Breast epithelium (tissue), 4 donors: ENCODE data around the gene USH1C. TPM values are rescaled to one million over a fixed set of nuclear protein-coding genes. Genes with fewer than 3 reads are reported as not detected.
A peak's percentile ranks its signal among the peaks of the same experiment; 100 is the strongest.

Source experiments
- DNase-seq, 2 donors: peaks; one replicate each; pipeline ENCODE4 v3.0.0-alpha.2; 2019; ENCODE audit warnings: low spot score in 2 of 2
- H3K27ac ChIP-seq, 2 donors: fragments of 200-600 bp; sonication (generic) in 1 of 2; one replicate each; pipeline ENCODE4 v1.5.1; 2016 to 2019; ENCODE audit warnings: mild to moderate bottlenecking in 1 of 2
- H3K27me3 ChIP-seq, 2 donors: fragments of 200-600 bp; sonication (generic) in 1 of 2; one replicate each; pipeline versions ENCODE4 v1.5.1 to v1.6.0; 2017 to 2019; ENCODE audit warnings: control low read depth in 1 of 2, mild to moderate bottlenecking in 1 of 2
- H3K36me3 ChIP-seq: fragments of 200-600 bp; one replicate; pipeline ENCODE4 v1.5.1; 2019
- H3K4me1 ChIP-seq, 2 donors: fragments of 200-600 bp; sonication (generic); one replicate each; pipeline ENCODE4 v1.5.1; 2016 to 2019; ENCODE audit warnings: control low read depth in 1 of 2
- H3K4me3 ChIP-seq, 3 donors: fragments of 200-600 bp; sonication (generic); 1 replicate in 2 of 3; 2 replicates in 1 of 3; pipeline ENCODE4 v1.5.1; 2016 to 2019; ENCODE audit warnings: mild to moderate bottlenecking in 3 of 3, moderate library complexity in 2 of 3
- H3K9me3 ChIP-seq, 2 donors: fragments of 200-600 bp; sonication (generic) in 1 of 2; one replicate each; pipeline ENCODE4 v1.5.1; 2016 to 2019; ENCODE audit warnings: control low read depth in 1 of 2
- POLR2A ChIP-seq: fragments of 450-650 bp; IDR thresholded peaks from one replicate; pipeline ENCODE4 v1.6.1; 2016; ENCODE audit warnings: antibody characterized with exemption, mild to moderate bottlenecking, moderate library complexity
- POLR2AphosphoS5 ChIP-seq, 3 donors: sonication (generic); formaldehyde crosslinking; IDR thresholded peaks; one replicate each; pipeline ENCODE4 v1.6.1; 2017; ENCODE audit warnings: antibody characterized with exemption in 3 of 3
- intact Hi-C: fragments of 100-400 bp; cut with DNase I; formaldehyde crosslinking; loops from one replicate; pipeline ENCODE4 v1.15.1; 2023; ENCODE audit warnings: low total_unique reads
- total RNA-seq, 3 donors: library from RNA; depleted of rRNA; stranded (reverse); fragments of >200 nt; gene quantifications; one replicate each; pipeline ENCODE4 v1.1.0, GENCODE V29; 2016
- TF ChIP-seq, protein P1 (sequence below), 3 donors: fragments of 450-650 bp; IDR thresholded peaks; one replicate each; pipeline ENCODE4 v1.5.1; 2016 to 2017; ENCODE audit warnings: antibody characterized with exemption in 3 of 3, mild to moderate bottlenecking in 3 of 3, moderate library complexity in 3 of 3

Gene USH1C
- total RNA-seq, 3 donors from 2014 or later, result 0.66 TPM; not detected in 2

DNA sequence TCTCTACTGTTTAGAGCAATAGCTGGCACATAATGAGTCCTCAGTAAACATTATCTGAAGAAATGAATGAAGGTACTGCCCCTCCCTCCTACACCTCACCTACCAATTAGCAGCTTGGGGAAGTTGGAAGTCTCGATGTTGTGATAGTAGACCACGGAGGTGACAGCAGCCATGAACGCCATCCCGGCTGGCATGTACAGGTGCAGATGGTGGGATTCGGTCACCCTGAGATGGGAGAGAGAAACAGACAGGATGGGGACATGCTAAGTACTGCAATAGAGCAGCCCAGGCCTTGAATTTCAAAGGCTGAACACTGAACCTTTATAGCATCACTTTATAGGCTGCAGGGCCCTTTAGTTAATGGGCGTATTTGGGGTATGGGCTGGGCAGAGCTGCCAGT lies 74.2 kb downstream of the USH1C start:
- Histone ChIP-seq H3K27ac (no peak overlapping the region), H3K4me1 (no peaks in the 10 kb centered on the region), H3K9me3 (no peaks in the 10 kb centered on the region), H3K36me3 (no peaks in the 10 kb centered on the region), H3K27me3 (peaks cover 0 to 6% of the 10 kb centered on the region in 2 donors), H3K4me3 (no peak overlapping the region)
- no peak for TF ChIP-seq POLR2A
- TF ChIP-seq, protein P1, sequence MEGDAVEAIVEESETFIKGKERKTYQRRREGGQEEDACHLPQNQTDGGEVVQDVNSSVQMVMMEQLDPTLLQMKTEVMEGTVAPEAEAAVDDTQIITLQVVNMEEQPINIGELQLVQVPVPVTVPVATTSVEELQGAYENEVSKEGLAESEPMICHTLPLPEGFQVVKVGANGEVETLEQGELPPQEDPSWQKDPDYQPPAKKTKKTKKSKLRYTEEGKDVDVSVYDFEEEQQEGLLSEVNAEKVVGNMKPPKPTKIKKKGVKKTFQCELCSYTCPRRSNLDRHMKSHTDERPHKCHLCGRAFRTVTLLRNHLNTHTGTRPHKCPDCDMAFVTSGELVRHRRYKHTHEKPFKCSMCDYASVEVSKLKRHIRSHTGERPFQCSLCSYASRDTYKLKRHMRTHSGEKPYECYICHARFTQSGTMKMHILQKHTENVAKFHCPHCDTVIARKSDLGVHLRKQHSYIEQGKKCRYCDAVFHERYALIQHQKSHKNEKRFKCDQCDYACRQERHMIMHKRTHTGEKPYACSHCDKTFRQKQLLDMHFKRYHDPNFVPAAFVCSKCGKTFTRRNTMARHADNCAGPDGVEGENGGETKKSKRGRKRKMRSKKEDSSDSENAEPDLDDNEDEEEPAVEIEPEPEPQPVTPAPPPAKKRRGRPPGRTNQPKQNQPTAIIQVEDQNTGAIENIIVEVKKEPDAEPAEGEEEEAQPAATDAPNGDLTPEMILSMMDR (IDR thresholded peaks at IDR 0.05), result no peak
- no peak for TF ChIP-seq POLR2AphosphoS5 (IDR thresholded peaks at IDR 0.05)
- intact Hi-C loops, result no loop called here
- DNase-seq, result no peak

DNA sequence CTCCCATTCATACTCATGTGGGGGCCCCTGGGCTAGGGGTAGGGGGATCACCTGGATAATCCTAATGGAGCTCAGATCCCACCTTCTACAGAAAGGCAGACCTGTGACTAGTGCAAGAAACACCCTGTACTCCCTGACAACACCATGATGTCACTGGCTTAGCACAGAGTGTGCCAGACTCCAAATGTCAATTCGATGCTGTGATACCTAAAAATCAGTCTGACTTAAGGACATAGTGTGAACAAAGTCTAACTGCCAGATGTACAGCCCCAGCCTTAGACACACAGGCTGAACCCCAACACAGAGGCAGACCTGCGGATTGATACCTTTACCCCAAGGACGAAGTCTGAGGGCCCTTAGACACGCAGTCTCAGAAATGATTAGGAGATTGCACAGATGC lies 76.1 kb downstream of the USH1C start:
- DNase-seq, result no peak
- Histone ChIP-seq H3K27me3 (no peaks in the 10 kb centered on the region), H3K4me1 (no peaks in the 10 kb centered on the region), H3K4me3 (no peak overlapping the region), H3K27ac (no peak overlapping the region), H3K9me3 (no peaks in the 10 kb centered on the region), H3K36me3 (no peaks in the 10 kb centered on the region)
- intact Hi-C loops, result no loop called here
- no peak for TF ChIP-seq POLR2AphosphoS5 (IDR thresholded peaks at IDR 0.05)
- no peak for TF ChIP-seq POLR2A
- TF ChIP-seq, protein P1 (IDR thresholded peaks at IDR 0.05), result no peak

DNA sequence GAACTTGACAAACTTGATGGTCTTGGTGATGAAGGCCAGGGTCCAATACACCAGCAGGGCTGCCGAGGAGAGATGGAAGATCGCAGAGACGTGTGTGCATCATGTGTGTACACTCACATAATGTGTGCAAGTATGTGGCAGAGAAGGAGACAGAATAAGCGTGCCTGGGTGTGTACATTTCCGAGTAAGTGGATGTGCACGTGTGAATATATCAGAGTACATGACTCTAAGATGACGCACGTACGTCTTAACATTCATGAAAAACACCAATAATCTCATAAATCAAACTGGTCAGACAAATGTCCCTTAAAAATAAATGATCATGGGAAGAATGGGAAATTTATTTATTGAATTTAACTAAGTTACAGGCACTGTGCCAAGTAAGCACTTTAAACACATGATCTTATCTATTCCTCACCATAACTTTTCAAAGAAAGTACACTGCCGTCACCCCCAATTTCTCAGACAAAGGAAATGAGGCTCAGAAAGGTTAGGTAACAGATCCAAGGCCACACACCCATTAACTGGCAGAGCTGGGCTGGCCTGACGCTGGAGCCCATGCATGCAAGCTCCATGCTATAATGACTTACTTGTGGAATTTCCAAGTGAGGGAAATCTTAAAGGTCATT lies 80.6 kb downstream of the USH1C start:
- no peaks in the 10 kb centered on the region for H3K4me1 ChIP-seq
- DNase-seq, result no peak
- H3K27me3 ChIP-seq, result no peaks in the 10 kb centered on the region
- TF ChIP-seq POLR2AphosphoS5 (IDR thresholded peaks at IDR 0.05), result no peak
- TF ChIP-seq POLR2A, result no peak
- TF ChIP-seq, protein P1 (IDR thresholded peaks at IDR 0.05), result no peak
- H3K27ac ChIP-seq, result no peak overlapping the region
- no peaks in the 10 kb centered on the region for H3K36me3 ChIP-seq
- intact Hi-C loops, result no loop called here
- H3K9me3 ChIP-seq, result no peaks in the 10 kb centered on the region
- H3K4me3 ChIP-seq, result no peak overlapping the region

DNA sequence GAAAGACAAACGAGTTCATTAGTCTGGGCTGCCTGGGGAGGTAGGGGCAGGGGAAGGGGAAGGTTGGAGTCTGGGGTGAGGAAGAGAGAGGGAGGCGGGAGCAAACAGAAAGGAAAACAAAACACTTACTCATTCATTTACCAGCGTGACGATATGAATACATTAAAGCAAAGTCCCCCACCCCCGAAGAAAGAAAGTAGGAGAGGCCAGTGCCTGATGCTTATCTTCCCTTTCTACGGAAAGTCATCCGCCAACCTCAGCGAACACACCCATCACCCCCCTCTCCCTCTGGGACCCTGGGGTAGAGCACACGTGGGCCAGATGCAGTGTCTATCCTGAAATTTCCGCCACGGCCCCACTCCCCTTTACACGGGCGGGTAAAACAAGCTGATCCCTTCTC lies 81.3 kb downstream of the USH1C start:
- H3K9me3 ChIP-seq, result no peaks in the 10 kb centered on the region
- H3K4me3 ChIP-seq, result no peak overlapping the region
- H3K27me3 ChIP-seq, result no peaks in the 10 kb centered on the region
- no peaks in the 10 kb centered on the region for H3K4me1 ChIP-seq
- DNase-seq, result no peak
- TF ChIP-seq, protein P1 (IDR thresholded peaks at IDR 0.05), result no peak
- TF ChIP-seq POLR2AphosphoS5 (IDR thresholded peaks at IDR 0.05) (no peak), POLR2A (no peak)
- H3K36me3 ChIP-seq, result no peaks in the 10 kb centered on the region
- no peak overlapping the region for H3K27ac ChIP-seq
- intact Hi-C loops, result no loop called here

DNA sequence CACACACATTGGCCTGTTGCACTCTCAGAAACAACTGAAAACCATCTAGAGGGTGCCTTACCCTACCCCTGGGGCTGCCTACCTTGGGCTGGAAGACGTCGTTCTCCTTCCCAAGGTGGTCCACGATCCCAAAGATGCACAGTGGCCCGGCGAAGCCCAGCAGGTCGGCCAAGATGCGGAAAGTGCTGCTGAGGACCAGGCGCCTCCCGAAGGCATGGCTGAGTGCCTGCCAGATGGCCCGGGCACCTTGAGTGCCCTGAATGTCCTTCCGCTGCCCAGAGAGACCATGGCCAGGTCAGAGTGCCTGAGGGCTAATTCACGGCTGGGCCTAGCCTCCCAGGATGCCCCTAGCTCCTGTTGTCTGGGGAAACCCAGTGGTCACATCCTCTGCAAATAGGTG lies 83.8 kb downstream of the USH1C start:
- Histone ChIP-seq H3K9me3 (no peaks in the 10 kb centered on the region), H3K4me1 (no peaks in the 10 kb centered on the region), H3K36me3 (no peaks in the 10 kb centered on the region), H3K4me3 (no peak overlapping the region), H3K27ac (peak overlapping the region; percentile 29 to 38), H3K27me3 (no peaks in the 10 kb centered on the region)
- intact Hi-C loops, result no loop called here
- DNase-seq, result no peak
- TF ChIP-seq POLR2AphosphoS5 (IDR thresholded peaks at IDR 0.05) (no peak), POLR2A (no peak)
- TF ChIP-seq, protein P1 (IDR thresholded peaks at IDR 0.05), result no peak
